Ovary (tissue), 9 donors: ENCODE data around the gene NAMPT. TPM values are rescaled to one million over a fixed set of nuclear protein-coding genes. Genes with fewer than 3 reads are reported as not detected.

Source experiments
- DNase-seq, 5 donors: peaks; one replicate each; pipeline ENCODE4 v3.0.0-alpha.2; 2019 to 2020
- H3K27ac ChIP-seq, 2 donors: fragments of 200-600 bp; one replicate each; pipeline versions ENCODE4 v1.5.1 to v1.8.0; 2019 to 2022
- H3K27me3 ChIP-seq: fragments of 200-600 bp; one replicate; pipeline ENCODE4 v1.8.0; 2022
- H3K36me3 ChIP-seq: fragments of 200-600 bp; sonication (generic); one replicate; pipeline ENCODE4 v1.5.1; 2019
- H3K4me1 ChIP-seq: one replicate; pipeline ENCODE4 v1.8.1; 2013; ENCODE audit warnings: mild to moderate bottlenecking, moderate library complexity; ENCODE audit not compliant: insufficient read depth
- H3K4me3 ChIP-seq: fragments of 200-600 bp; sonication (generic); one replicate; pipeline ENCODE4 v1.5.1; 2017
- H3K9me3 ChIP-seq, 2 donors: fragments of 200-600 bp in 1 of 2; sonication (generic) in 1 of 2; one replicate each; pipeline versions ENCODE4 v1.5.1 to v1.8.1; 2013 to 2019; ENCODE audit warnings: mild to moderate bottlenecking in 1 of 2, moderate library complexity in 1 of 2
- EP300 ChIP-seq: sonication (generic); formaldehyde crosslinking; IDR thresholded peaks from one replicate; pipeline ENCODE4 v1.6.1; 2017; ENCODE audit warnings: antibody characterized with exemption
- POLR2A ChIP-seq: fragments of 450-650 bp; IDR thresholded peaks from one replicate; pipeline ENCODE4 v1.6.1; 2017; ENCODE audit warnings: antibody characterized with exemption, mild to moderate bottlenecking, moderate library complexity
- WGBS, 3 donors: extraction: QIAGEN DNeasy Blood & Tissue Kit in 1 of 3; methylation state at CpG; one replicate each; pipeline versions ENCODE4 v1.1.5 to v1.1.7; 2013 to 2017; 5-methylcytosine and 5-hydroxymethylcytosine counted together
- intact Hi-C, 4 donors: fragments of 100-400 bp; cut with DNase I; formaldehyde crosslinking; loops; one replicate each; pipeline versions ENCODE4 v1.11.0 to v1.15.1; 2022 to 2023
- polyA plus RNA-seq, 2 donors: library from polyadenylated mRNA; stranded (reverse); fragments of 200-250 nt in 1 of 2; fragments of 350-450 nt in 1 of 2; fragmentation: Illumina TruSeq in 1 of 2; extraction: RNeasy Lipid Tissue Mini Kit (QIAGEN cat#74804) in 1 of 2; gene quantifications; one replicate each; pipeline ENCODE4 v1.2.3, GENCODE V29; 2013 to 2014
- total RNA-seq, 7 donors: library from RNA; depleted of rRNA in 2 of 7; stranded (reverse); fragments of >200 nt in 2 of 7; fragmentation: NEBNext Ultra II Directional in 3 of 7; extraction: Animal tissue kit (Norgen Biotek cat#: 25700) in 3 of 7; gene quantifications; one replicate each; pipeline versions ENCODE4 v1.1.0 to v1.2.4, GENCODE V29; 2016 to 2023
- TF ChIP-seq, protein P1 (sequence below), 3 donors: fragments of 450-650 bp in 2 of 3; fragments of 200-600 bp in 1 of 3; IDR thresholded peaks; one replicate each; pipeline versions ENCODE4 v1.5.1 to v1.8.0; 2016 to 2022; ENCODE audit warnings: antibody characterized with exemption in 3 of 3, mild to moderate bottlenecking in 1 of 3
- donor health status: DM: no; HTN: no; CAD: no; lungs with moderate emphysema.
- donor health status: DM: no; HTN: no; CAD: no.
- donor health status: Bipolar disorder and iron deficiency.
- donor health status: DM: yes; HTN: yes; CAD: no.
- donor health status: DM: no; HTN: no; CAD: no.
- donor health status: DM: yes; HTN: yes; CAD: no.

Gene NAMPT
- total and polyA plus RNA-seq, 9 donors, result 39.5 to 609 (median 159) TPM

DNA sequence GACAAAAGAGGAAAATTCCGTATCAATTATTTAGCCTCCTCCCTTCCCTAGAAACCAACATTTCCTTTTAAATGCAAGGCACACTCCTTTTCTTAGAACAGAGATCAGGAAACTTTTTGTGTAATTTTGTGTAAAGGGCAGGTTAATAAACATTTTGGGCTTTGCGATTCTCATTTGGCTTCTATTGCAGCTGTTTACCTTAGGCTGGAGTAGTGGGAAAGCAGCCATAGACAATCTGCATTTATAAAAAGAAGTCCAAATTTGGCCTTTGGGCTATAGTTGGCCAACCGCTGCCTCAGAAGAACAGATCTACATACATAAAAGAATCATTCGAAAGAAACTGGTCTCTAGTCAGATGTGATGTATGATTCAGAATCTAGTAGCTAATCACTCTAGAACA, 35.3 kb downstream of the NAMPT start:
- TF ChIP-seq, protein P1, sequence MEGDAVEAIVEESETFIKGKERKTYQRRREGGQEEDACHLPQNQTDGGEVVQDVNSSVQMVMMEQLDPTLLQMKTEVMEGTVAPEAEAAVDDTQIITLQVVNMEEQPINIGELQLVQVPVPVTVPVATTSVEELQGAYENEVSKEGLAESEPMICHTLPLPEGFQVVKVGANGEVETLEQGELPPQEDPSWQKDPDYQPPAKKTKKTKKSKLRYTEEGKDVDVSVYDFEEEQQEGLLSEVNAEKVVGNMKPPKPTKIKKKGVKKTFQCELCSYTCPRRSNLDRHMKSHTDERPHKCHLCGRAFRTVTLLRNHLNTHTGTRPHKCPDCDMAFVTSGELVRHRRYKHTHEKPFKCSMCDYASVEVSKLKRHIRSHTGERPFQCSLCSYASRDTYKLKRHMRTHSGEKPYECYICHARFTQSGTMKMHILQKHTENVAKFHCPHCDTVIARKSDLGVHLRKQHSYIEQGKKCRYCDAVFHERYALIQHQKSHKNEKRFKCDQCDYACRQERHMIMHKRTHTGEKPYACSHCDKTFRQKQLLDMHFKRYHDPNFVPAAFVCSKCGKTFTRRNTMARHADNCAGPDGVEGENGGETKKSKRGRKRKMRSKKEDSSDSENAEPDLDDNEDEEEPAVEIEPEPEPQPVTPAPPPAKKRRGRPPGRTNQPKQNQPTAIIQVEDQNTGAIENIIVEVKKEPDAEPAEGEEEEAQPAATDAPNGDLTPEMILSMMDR (IDR thresholded peaks at IDR 0.05), result no peak
- no peak for TF ChIP-seq EP300
- no peak for TF ChIP-seq POLR2A
- DNase-seq, result no peak
- H3K4me3 ChIP-seq, result no peak overlapping the region
- WGBS, 3 donors, result 94 to 99% (median 96%) methylated on average over 4 of the region's 4 CpGs
- H3K36me3 ChIP-seq, result no peaks in the 10 kb centered on the region
- no peaks in the 10 kb centered on the region for H3K27me3 ChIP-seq
- no peak overlapping the region for H3K27ac ChIP-seq
- no peaks in the 10 kb centered on the region for H3K4me1 ChIP-seq
- intact Hi-C loops, result no loop called here
- peaks cover 0 to 3% of the 10 kb centered on the region in 2 donors for H3K9me3 ChIP-seq

DNA sequence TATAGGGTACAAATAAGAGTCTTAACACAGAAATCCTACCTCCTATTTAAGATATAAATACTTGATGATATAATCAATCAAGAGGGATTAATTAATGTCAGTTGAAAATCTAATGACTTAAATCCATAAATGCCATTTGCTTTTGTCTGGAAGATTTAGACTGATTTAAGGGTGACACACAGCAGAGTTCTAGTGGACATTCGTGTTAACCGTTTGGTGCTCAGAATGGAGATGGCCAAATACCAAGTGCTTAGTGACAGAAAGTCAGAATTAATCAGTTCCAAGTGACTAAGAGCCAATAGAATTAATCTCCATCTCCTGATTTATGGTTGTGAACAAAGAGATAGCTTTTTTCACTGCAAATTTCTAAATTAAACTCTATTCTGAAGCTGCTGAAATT, 36.2 kb downstream of the NAMPT start:
- 97 to 99% (median 99%) methylated on average over 2 of the region's 2 CpGs for WGBS, 3 donors
- H3K27me3 ChIP-seq, result no peaks in the 10 kb centered on the region
- TF ChIP-seq, protein P1 (IDR thresholded peaks at IDR 0.05), result no peak
- TF ChIP-seq POLR2A (no peak), EP300 (no peak)
- no peak overlapping the region for H3K27ac ChIP-seq
- peaks cover 0 to 3% of the 10 kb centered on the region in 2 donors for H3K9me3 ChIP-seq
- H3K36me3 ChIP-seq, result no peaks in the 10 kb centered on the region
- DNase-seq, result no peak
- no peaks in the 10 kb centered on the region for H3K4me1 ChIP-seq
- intact Hi-C loops, result no loop called here
- H3K4me3 ChIP-seq, result no peak overlapping the region

DNA sequence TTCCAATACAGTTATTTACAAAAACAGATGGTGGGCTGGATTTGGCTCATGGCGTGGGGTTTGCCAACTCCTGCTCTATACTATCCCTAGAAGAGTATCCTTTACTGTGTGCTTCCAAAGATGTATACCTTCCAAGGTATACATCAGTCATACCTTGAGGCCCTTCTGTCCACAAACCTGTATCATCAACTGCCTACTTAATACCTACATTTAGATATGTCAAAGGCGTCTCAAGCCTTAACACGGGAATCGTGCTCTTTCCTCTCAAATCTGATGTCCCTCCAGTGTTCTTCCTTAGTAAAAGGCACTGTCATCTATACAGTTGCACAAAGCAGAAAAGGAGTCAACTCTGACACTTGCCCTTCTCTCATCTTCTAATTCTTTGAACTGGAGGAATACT, 36.9 kb downstream of the NAMPT start:
- H3K9me3 ChIP-seq, result peaks cover 0 to 3% of the 10 kb centered on the region in 2 donors
- DNase-seq, result no peak
- H3K4me3 ChIP-seq, result no peak overlapping the region
- no peak for TF ChIP-seq EP300
- no peak for TF ChIP-seq POLR2A
- no peaks in the 10 kb centered on the region for H3K36me3 ChIP-seq
- no peaks in the 10 kb centered on the region for H3K4me1 ChIP-seq
- intact Hi-C loops, result no loop called here
- no peaks in the 10 kb centered on the region for H3K27me3 ChIP-seq
- no peak overlapping the region for H3K27ac ChIP-seq
- 98 to 100% (median 98%) methylated on average over 4 of the region's 4 CpGs for WGBS, 3 donors

DNA sequence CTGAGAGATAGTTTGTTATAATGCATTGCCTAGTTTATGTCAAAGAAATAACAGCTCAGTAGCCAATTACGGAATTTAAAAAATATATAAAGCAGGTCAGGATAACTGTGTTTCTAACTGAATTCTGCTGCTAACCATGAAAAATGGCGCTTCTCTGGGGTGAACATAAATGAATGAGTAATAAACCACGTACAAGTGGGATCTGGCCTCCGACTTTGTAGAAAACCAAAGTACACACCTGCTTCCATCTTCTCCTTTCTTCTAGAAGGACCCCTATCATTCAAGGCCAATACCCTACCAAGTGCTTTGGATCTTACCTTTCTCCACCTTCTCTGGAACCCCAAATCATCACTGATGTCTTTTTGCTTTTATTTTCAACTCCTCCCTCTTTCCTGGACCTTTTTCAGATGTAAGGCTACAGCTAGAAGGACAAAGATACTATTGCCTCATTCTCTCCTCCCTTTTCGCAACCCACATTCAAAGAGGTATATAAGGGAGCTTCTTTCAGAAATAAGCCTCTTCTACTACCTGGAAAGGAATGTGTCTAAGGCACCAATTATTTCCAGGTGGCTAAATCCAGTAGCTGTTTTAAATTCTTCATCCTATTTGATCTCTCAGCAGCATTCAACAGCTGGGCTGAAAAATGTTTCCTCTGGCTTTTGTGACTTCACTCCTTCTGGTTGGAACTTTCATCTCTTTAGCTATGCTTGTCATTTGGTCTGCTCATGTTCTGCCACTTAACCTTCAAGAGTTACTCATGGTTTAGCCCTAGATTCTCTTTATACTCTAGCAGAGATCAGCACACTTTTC, 37.7 kb downstream of the NAMPT start:
- 77 to 88% (median 87%) methylated on average over 5 of the region's 5 CpGs for WGBS, 3 donors

More for the DNA sequence above, 37.7 kb downstream of the NAMPT start:
- H3K4me3 ChIP-seq, result no peak overlapping the region
- TF ChIP-seq EP300 (no peak), POLR2A (no peak)
- TF ChIP-seq, protein P1 (IDR thresholded peaks at IDR 0.05), result no peak
- no peaks in the 10 kb centered on the region for H3K27me3 ChIP-seq
- no peaks in the 10 kb centered on the region for H3K36me3 ChIP-seq
- no peak overlapping the region for H3K27ac ChIP-seq
- intact Hi-C loops, result no loop called here
- peaks cover 0 to 3% of the 10 kb centered on the region in 2 donors for H3K9me3 ChIP-seq
- H3K4me1 ChIP-seq, result no peaks in the 10 kb centered on the region
- no peak for DNase-seq
